Astrocyte (in vitro differentiated cells and primary cell): ENCODE results near the gene ASB8.

Experiments used
- EZH2 ChIP-seq: IDR thresholded peaks from 2 replicates; pipeline ENCODE4 v1.6.1; 2012; ENCODE audit warnings: mild to moderate bottlenecking, low read length, inconsistent platforms; ENCODE audit not compliant: insufficient read depth
- TF ChIP-seq, protein P1 (sequence below): IDR thresholded peaks from 2 replicates; pipeline ENCODE4 v1.5.1; 2011; ENCODE audit warnings: low read depth, mild to moderate bottlenecking, inconsistent platforms, low read length, moderate library complexity; ENCODE audit not compliant: insufficient read depth

DNA sequence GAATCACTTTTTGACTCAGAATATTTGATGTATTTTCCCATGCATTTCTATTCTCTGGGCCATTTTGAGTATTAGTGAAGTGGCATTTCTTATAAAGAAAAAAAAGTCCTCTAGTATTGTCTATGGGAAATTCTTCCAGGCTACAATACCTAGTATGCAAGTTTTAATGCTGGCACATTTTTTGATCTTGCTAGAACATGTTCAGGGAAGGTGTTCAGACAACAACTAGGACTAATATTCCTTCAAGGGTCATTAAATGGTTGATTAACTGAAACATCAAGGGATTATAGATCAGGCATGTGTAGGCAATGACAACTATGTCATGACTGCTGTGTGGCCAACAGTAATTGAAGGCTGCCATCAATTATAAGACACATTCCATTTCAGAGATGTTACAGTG is 33.8 kb upstream of the ASB8 start:
- TF ChIP-seq, protein P1, sequence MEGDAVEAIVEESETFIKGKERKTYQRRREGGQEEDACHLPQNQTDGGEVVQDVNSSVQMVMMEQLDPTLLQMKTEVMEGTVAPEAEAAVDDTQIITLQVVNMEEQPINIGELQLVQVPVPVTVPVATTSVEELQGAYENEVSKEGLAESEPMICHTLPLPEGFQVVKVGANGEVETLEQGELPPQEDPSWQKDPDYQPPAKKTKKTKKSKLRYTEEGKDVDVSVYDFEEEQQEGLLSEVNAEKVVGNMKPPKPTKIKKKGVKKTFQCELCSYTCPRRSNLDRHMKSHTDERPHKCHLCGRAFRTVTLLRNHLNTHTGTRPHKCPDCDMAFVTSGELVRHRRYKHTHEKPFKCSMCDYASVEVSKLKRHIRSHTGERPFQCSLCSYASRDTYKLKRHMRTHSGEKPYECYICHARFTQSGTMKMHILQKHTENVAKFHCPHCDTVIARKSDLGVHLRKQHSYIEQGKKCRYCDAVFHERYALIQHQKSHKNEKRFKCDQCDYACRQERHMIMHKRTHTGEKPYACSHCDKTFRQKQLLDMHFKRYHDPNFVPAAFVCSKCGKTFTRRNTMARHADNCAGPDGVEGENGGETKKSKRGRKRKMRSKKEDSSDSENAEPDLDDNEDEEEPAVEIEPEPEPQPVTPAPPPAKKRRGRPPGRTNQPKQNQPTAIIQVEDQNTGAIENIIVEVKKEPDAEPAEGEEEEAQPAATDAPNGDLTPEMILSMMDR, result no peak
- no peak for TF ChIP-seq EZH2
